Hepatocyte (in vitro differentiated cells): ENCODE measurements around the gene HIGD1C.

Experiments used
- EZH2 ChIP-seq: fragments of 200-600 bp; sonication (generic); IDR thresholded peaks from 2 replicates; pipeline ENCODE4 v1.6.1; 2016; ENCODE audit warnings: antibody characterized with exemption, mild to moderate bottlenecking, borderline replicate concordance
- EZH2phosphoT487 ChIP-seq: fragments of 200-600 bp; sonication (generic); IDR thresholded peaks from one replicate; pipeline ENCODE4 v1.6.1; 2018; ENCODE audit warnings: antibody characterized with exemption, mild to moderate bottlenecking, low read depth, moderate library complexity; ENCODE audit not compliant: unreplicated experiment, severe bottlenecking
- TF ChIP-seq, protein P1 (sequence below): fragments of 200-600 bp; sonication (generic); IDR thresholded peaks from 2 replicates; pipeline ENCODE4 v1.5.1; 2016; ENCODE audit warnings: antibody characterized with exemption, mild to moderate bottlenecking; ENCODE audit not compliant: poor library complexity

DNA sequence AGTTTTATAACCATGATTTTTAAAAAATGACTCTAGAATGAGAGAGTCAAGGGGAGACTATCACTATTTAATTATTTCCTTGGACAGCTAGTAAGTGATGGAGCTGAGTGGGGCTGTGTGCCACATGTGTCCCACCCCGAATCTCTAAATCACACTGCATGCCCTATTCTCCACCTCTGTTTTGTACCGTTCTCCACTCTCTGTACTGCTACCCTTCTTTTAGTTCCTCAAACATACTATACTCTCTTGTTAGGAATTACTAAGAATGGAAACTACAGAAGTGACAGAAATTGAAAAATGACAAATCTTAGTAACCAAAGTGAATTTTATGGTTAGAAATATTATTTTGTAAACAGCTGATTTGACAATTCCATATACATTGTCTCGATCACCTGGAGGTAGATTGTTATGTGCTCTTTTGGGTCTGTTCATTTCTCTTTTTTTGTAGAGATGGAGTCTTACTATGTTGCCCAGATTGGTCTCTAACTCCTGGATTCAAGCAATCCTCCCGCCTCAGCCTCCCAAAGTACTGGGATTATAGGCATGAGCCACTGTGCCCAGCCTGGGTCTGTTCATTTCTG lies 37.9 kb downstream of the HIGD1C start:
- TF ChIP-seq, protein P1, sequence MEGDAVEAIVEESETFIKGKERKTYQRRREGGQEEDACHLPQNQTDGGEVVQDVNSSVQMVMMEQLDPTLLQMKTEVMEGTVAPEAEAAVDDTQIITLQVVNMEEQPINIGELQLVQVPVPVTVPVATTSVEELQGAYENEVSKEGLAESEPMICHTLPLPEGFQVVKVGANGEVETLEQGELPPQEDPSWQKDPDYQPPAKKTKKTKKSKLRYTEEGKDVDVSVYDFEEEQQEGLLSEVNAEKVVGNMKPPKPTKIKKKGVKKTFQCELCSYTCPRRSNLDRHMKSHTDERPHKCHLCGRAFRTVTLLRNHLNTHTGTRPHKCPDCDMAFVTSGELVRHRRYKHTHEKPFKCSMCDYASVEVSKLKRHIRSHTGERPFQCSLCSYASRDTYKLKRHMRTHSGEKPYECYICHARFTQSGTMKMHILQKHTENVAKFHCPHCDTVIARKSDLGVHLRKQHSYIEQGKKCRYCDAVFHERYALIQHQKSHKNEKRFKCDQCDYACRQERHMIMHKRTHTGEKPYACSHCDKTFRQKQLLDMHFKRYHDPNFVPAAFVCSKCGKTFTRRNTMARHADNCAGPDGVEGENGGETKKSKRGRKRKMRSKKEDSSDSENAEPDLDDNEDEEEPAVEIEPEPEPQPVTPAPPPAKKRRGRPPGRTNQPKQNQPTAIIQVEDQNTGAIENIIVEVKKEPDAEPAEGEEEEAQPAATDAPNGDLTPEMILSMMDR: no peak
- TF ChIP-seq EZH2 (no peak), EZH2phosphoT487 (no peak)
